ENCODE measurements around the gene RNF44.

DNA sequence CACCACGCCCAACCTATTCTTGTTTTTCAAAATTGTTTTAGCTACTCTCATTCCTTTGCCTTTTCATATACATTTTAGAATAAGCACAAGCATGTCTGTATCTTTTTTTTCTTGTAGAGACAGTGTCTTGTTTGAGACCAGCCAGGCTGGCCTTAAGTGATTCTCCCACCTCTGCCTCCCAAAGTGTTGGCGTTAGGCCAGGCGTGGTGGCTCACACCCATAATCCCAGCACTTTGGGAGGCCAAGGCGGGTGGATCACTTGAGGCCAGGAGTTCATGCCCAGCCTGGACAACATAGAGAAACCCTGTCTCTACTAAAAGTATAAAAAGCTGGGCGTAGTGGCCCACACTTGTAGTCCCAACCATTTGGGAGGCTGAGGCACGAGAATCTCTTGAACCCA lies 13.1 kb downstream of the RNF44 start:
- TF ChIP-seq, protein P1, sequence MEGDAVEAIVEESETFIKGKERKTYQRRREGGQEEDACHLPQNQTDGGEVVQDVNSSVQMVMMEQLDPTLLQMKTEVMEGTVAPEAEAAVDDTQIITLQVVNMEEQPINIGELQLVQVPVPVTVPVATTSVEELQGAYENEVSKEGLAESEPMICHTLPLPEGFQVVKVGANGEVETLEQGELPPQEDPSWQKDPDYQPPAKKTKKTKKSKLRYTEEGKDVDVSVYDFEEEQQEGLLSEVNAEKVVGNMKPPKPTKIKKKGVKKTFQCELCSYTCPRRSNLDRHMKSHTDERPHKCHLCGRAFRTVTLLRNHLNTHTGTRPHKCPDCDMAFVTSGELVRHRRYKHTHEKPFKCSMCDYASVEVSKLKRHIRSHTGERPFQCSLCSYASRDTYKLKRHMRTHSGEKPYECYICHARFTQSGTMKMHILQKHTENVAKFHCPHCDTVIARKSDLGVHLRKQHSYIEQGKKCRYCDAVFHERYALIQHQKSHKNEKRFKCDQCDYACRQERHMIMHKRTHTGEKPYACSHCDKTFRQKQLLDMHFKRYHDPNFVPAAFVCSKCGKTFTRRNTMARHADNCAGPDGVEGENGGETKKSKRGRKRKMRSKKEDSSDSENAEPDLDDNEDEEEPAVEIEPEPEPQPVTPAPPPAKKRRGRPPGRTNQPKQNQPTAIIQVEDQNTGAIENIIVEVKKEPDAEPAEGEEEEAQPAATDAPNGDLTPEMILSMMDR (conservative IDR thresholded peaks at IDR 0.05; ENCODE audit: low read length), result no peak
- TF ChIP-seq EZH2phosphoT487 (IDR thresholded peaks at IDR 0.05; ENCODE audit: borderline replicate concordance, low read depth, low read length), result no peak
